Measurements from ENCODE around the gene ESRRG. TPM values are rescaled to one million over a fixed set of nuclear protein-coding genes. Genes with fewer than 3 reads are reported as not detected.
"Not testable (repeated sequence)": the region's sequence is repeated elsewhere in the genome, so short reads cannot be mapped to it uniquely, and the experiment has no call there.

Gene ESRRG
- total RNA-seq, 1 donor from 2014 or later, result not detected

GRCh38 chr1:216721062-216721461 lies 2.2 kb downstream of the ESRRG start:
- no peak for DNase-seq (ENCODE audit: low read depth)
- TF ChIP-seq CTCF (IDR thresholded peaks at IDR 0.05; ENCODE audit: insufficient read depth, low read length, severe bottlenecking), result no peak
- no peaks in the 10 kb centered on the region for H3K36me3 ChIP-seq (ENCODE audit: control insufficient read depth, insufficient read depth, low read length)
- FAIRE-seq, result no peak
- H3K27me3 ChIP-seq (ENCODE audit: control insufficient read depth, insufficient read depth, low read length), result peaks cover 15% of the 10 kb centered on the region
- no peak overlapping the region for H3K4me3 ChIP-seq (ENCODE audit: low read depth, low read length)

- FAIRE-seq, result no peak
- Histone ChIP-seq H3K36me3 (ENCODE audit: control insufficient read depth, insufficient read depth, low read length) (no peaks in the 10 kb centered on the region), H3K27me3 (ENCODE audit: control insufficient read depth, insufficient read depth, low read length) (peaks cover 1% of the 10 kb centered on the region), H3K4me3 (ENCODE audit: low read depth, low read length) (no peak overlapping the region)
- no peak for DNase-seq (ENCODE audit: low read depth)
- TF ChIP-seq CTCF (IDR thresholded peaks at IDR 0.05; ENCODE audit: insufficient read depth, low read length, severe bottlenecking), result no peak
These were observed 11.5 kb downstream of the ESRRG start for GRCh38 chr1:216711712-216712111.

GRCh38 chr1:216710598-216711333 lies 12.5 kb downstream of the ESRRG start:
- peaks cover 1% of the 10 kb centered on the region for H3K27me3 ChIP-seq (ENCODE audit: control insufficient read depth, insufficient read depth, low read length)
- no peaks in the 10 kb centered on the region for H3K36me3 ChIP-seq (ENCODE audit: control insufficient read depth, insufficient read depth, low read length)
- FAIRE-seq, result no peak
- TF ChIP-seq CTCF (IDR thresholded peaks at IDR 0.05; ENCODE audit: insufficient read depth, low read length, severe bottlenecking), result no peak
- no peak for DNase-seq (ENCODE audit: low read depth)
- no peak overlapping the region for H3K4me3 ChIP-seq (ENCODE audit: low read depth, low read length)

- FAIRE-seq (no peak), DNase-seq (ENCODE audit: low read depth) (no peak)
- Histone ChIP-seq H3K4me3 (ENCODE audit: low read depth, low read length) (no peak overlapping the region), H3K36me3 (ENCODE audit: control insufficient read depth, insufficient read depth, low read length) (no peaks in the 10 kb centered on the region), H3K27me3 (ENCODE audit: control insufficient read depth, insufficient read depth, low read length) (peaks cover under 1% of the 10 kb centered on the region)
- TF ChIP-seq CTCF (IDR thresholded peaks at IDR 0.05; ENCODE audit: insufficient read depth, low read length, severe bottlenecking), result no peak
These were observed 13.2 kb downstream of the ESRRG start for GRCh38 chr1:216710055-216710454.

GRCh38 chr1:216705676-216706075 lies 17.6 kb downstream of the ESRRG start:
- Histone ChIP-seq H3K4me3 (ENCODE audit: low read depth, low read length) (no peak overlapping the region), H3K36me3 (ENCODE audit: control insufficient read depth, insufficient read depth, low read length) (no peaks in the 10 kb centered on the region), H3K27me3 (ENCODE audit: control insufficient read depth, insufficient read depth, low read length) (no peaks in the 10 kb centered on the region)
- FAIRE-seq (no peak), DNase-seq (ENCODE audit: low read depth) (peak; percentile 27)
- TF ChIP-seq CTCF (IDR thresholded peaks at IDR 0.05; ENCODE audit: insufficient read depth, low read length, severe bottlenecking), result no peak

GRCh38 chr1:216704065-216704464 lies 19.2 kb downstream of the ESRRG start:
- H3K4me3 ChIP-seq (ENCODE audit: low read depth, low read length); H3K36me3 ChIP-seq (ENCODE audit: control insufficient read depth, insufficient read depth, low read length); H3K27me3 ChIP-seq (ENCODE audit: control insufficient read depth, insufficient read depth, low read length); DNase-seq (ENCODE audit: low read depth); FAIRE-seq: not testable (repeated sequence)
